Measurements from ENCODE around the gene DQX1.

The DQX1 gene

DNA sequence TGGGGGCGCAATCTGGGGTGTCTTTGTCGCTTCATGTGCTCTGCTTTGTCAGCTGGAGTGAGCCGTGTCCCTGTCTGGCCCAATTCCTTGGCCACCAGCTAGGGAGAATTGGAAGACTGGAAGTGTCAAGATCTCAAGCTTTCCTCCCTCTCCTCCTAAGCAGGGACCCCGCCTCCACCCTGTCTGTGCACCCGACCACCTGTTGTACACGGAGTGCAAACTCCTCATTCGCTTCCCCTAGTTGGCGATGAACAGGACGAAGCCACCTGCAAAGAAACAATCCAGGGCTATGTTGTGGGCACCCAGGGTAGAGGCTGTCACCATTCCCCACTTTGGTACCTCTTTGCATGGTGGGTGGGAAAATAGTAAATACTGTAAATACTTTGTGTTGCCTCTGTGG is 1.7 kb upstream of the DQX1 start:
- no peak for DNase-seq (ENCODE audit: low read depth)
- TF ChIP-seq, protein P1, sequence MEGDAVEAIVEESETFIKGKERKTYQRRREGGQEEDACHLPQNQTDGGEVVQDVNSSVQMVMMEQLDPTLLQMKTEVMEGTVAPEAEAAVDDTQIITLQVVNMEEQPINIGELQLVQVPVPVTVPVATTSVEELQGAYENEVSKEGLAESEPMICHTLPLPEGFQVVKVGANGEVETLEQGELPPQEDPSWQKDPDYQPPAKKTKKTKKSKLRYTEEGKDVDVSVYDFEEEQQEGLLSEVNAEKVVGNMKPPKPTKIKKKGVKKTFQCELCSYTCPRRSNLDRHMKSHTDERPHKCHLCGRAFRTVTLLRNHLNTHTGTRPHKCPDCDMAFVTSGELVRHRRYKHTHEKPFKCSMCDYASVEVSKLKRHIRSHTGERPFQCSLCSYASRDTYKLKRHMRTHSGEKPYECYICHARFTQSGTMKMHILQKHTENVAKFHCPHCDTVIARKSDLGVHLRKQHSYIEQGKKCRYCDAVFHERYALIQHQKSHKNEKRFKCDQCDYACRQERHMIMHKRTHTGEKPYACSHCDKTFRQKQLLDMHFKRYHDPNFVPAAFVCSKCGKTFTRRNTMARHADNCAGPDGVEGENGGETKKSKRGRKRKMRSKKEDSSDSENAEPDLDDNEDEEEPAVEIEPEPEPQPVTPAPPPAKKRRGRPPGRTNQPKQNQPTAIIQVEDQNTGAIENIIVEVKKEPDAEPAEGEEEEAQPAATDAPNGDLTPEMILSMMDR (IDR thresholded peaks at IDR 0.05; ENCODE audit: low read depth, low read length, missing control alignments) = no peak
- in situ Hi-C loops (cut with HindIII; ENCODE audit: low sequenced_read_pairs) = loop anchor here (5.0 kb wide), 1 partner anchor 90 kb away; no protein-coding TSS in a partner anchor
- no peak overlapping the region for H3K4me3 ChIP-seq (ENCODE audit: low read depth, low read length)

DNA sequence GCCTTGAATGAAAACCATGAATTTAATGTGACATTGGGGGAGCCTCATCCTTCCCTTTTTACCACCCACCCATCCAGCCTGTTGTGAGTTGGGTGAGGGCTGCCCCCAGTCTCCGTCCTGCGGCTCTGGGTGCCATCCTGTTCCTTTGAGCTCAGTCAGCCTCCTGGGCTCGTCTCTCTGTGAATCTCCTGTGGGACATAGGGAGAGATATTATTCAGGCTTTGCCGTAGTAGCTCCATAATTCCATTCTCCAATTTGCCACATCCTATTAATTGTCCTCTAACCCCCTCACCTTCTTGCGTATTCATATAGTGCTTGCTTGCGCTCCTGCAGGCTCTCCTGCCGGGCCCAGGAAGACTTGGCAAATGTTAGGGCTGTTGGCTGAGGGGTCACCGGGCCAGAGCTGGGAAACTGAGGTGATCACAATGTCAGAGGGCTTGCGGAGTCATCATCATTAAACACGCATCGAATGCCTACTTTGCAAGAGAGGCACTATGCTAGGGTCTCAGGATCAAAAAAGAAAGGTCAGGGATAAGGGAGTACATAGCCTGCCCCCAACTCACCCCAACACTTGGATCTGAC is 709 bp upstream of the DQX1 start:
- H3K4me3 ChIP-seq (ENCODE audit: low read depth, low read length) = no peak overlapping the region
- in situ Hi-C loops (cut with HindIII; ENCODE audit: low sequenced_read_pairs) = loop anchor here (5.0 kb wide), 1 partner anchor 89 kb away; no protein-coding TSS in a partner anchor
- TF ChIP-seq, protein P1 (IDR thresholded peaks at IDR 0.05; ENCODE audit: low read depth, low read length, missing control alignments) = no peak
- no peak for DNase-seq (ENCODE audit: low read depth)

DNA sequence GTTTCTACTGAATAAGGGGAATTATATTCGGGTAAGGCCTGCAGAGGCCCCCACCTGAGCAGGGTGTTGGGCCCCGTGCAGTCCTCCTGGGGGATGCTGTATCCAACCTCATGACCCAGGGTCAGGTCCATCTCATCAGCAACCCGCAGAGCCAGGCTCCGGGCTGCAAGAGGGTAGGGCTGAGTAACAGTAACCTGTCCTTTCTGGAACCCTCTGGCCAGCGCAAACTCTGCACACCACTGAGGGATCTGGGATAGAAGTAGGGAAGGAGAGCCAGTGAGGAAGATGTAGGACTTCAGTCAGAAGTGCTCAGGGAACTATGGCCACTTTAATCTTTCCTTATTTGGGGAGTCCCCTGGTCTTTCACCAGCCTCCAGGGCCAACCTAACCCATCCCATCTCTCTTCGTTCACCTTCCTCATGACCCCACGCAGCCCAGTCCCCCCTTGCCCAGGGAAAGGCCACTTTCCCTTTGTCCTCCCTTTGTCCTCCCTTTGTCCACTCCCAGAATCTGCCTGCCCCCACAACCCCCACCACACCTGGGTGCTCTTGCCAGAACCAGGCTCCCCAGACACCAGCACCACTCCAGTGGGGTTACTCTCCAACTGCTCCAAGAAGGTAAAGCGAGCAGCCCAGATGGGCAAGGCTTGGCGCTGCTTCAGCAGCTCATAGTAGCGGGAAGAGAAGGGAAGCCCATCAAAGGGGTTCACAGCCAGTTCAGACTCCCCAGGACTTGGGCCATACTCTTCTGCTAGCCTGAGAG is 895 bp downstream of the DQX1 start:
- TF ChIP-seq, protein P1 (IDR thresholded peaks at IDR 0.05; ENCODE audit: low read depth, low read length, missing control alignments) = no peak
- in situ Hi-C loops (cut with HindIII; ENCODE audit: low sequenced_read_pairs) = loop anchor here (5.0 kb wide), 1 partner anchor 88 kb away; no protein-coding TSS in a partner anchor

DNA sequence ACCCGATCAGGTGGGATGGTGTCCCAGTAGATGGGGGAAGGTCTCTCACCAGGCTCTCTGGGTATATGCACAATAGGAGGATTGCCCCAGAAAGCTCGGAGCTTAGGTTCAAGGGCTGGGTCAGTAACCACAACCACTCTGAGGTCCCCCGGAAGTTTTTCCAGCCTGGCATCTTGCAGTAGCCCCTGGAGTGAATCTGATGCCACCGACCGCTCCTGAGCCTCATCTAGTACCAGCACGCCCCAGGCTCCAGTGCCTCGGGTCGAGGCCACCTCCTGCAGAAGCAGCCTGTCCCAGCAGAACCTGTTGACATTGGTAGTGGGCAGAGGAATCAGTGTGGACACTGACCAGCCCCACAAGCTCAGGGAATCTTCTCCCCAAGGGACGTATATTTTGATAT is 2.0 kb downstream of the DQX1 start:
- TF ChIP-seq, protein P1 (IDR thresholded peaks at IDR 0.05; ENCODE audit: low read depth, low read length, missing control alignments) = no peak
- H3K4me3 ChIP-seq (ENCODE audit: low read depth, low read length) = no peak overlapping the region
- DNase-seq (ENCODE audit: low read depth) = no peak
- in situ Hi-C loops (cut with HindIII; ENCODE audit: low sequenced_read_pairs) = no loop called here

More for the DNA sequence above, 895 bp downstream of the DQX1 start:
- DNase-seq (ENCODE audit: low read depth) = no peak
- H3K4me3 ChIP-seq (ENCODE audit: low read depth, low read length) = no peak overlapping the region

DNA sequence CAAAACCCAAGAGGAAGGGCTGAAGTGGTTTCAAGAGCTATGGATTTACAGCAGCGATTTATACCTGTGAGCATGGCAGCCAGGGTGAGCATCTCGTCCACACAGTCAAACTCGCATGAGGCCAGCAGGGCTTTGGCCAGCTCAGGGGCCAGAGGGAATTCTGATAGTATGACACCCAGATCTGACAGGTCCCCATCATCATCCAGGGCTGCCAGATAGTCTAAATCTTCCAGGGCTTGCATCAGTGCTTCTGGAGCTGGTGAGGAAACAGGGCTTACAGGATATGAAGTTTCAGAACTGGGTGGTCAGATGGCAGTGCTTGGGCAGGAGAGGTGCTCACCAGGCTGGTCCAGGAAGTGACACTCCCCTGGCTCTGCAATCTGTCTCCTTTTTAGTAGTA is 3.5 kb downstream of the DQX1 start:
- H3K4me3 ChIP-seq (ENCODE audit: low read depth, low read length) = no peak overlapping the region
- in situ Hi-C loops (cut with HindIII; ENCODE audit: low sequenced_read_pairs) = no loop called here
- no peak for DNase-seq (ENCODE audit: low read depth)
- TF ChIP-seq, protein P1 (IDR thresholded peaks at IDR 0.05; ENCODE audit: low read depth, low read length, missing control alignments) = no peak

DNA sequence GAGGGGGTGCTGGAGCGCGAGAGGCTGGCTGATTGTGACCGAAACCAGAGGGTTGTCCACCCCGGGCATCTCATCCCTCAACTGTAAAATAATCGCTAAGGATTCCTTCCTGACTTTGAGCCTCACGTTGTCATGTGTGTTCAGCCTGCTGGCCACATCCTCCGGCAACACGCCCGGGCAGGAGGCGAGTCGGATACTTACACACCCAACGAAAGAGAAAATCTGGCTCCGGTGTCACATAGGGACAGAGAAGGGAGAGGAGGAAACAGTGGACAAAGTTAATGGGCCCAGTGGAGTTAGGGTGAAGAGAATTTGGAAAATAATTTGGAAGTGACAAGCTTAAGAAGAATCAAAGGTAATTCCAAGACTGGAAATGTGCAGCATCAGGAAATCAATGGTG is 9.4 kb downstream of the DQX1 start:
- DNase-seq (ENCODE audit: low read depth) = no peak
- no peak overlapping the region for H3K4me3 ChIP-seq (ENCODE audit: low read depth, low read length)
- in situ Hi-C loops (cut with HindIII; ENCODE audit: low sequenced_read_pairs) = no loop called here
- TF ChIP-seq, protein P1 (IDR thresholded peaks at IDR 0.05; ENCODE audit: low read depth, low read length, missing control alignments) = no peak

Measured in astrocyte of the cerebellum (primary cell).